ENCODE measurements around the gene MTMR4.
"Not testable (repeated sequence)": the region's sequence is repeated elsewhere in the genome, so short reads cannot be mapped to it uniquely, and the experiment has no call there.

The MTMR4 gene

DNA sequence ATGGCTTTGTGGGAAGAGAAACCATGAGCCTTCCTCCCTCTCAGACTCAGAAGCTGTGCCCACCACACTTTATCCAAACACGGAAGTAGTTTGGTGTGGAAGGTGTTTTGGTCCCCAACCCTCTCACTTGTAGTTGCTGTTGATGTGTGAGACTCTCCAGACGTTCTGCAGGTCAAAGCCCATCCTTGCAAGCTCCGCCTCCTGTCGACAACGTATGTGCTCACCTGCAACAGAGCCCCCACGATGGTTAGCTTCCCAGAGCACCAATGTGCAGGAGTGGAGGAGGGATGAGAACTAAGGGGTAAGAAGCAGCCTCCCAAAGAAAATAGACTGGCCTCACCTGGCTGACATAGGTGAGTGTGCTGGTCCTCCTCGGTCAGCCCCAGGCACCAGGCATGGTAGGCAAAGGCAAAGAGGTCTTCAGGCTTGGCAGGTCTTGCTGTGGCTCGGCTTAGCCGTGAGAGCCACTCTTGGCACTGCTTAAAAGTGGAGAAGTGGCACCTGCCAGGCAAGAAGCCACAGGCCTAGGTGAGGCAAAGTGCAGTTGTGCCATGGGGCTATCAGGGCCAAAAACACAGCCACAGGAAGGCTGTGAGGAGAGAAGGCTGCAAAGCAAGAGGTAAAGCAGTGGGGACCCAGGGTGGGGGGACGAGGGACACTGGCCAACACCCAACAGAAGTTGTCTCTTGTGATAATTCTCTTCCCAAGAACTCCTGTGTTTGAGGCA lies 5.9 kb downstream of the MTMR4 start:
- H3K4me1 ChIP-seq (ENCODE audit: control insufficient read depth, insufficient read depth, low read length) = peaks cover 2% of the 10 kb centered on the region

DNA sequence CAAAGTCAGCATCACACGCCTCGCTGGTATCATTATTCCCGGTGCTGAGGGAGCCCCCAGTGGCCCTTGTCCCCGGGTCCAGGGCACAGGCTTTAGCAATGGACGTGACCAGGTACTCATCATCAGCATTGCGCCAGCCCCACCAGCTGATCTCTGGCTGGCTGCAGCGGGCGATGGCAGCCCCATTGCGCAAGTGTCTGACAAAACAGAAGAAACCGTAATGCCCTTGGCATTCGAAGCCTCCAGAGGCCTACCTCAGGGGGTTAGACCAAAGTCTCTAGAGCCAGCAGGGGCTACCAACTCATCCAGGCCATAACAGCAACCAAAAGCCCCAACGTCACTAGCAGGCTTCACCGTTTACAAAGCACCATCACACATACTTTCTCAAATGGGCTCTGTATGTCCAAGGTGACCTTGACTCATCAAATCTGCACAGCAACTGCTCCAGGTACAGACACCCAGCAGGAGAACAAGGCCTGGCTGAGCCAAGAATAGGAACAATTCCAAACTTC lies 7.3 kb downstream of the MTMR4 start:
- Histone ChIP-seq H3K36me3 (ENCODE audit: insufficient read depth, low read length) (peaks cover 68% of the 10 kb centered on the region), H3K4me1 (ENCODE audit: control insufficient read depth, insufficient read depth, low read length) (no peaks in the 10 kb centered on the region), H3K9me3 (replicated peaks; ENCODE audit: low read length) (no peaks in the 10 kb centered on the region), H3K27me3 (ENCODE audit: control insufficient read depth, insufficient read depth, low read length) (no peaks in the 10 kb centered on the region), H3K4me2 (ENCODE audit: low read length) (no peak overlapping the region), H3K9ac (ENCODE audit: low read depth, low read length) (no peak overlapping the region), H3K4me3 (ENCODE audit: low read length) (no peak overlapping the region)

More for the DNA sequence above, 5.9 kb downstream of the MTMR4 start:
- no peaks in the 10 kb centered on the region for H3K27me3 ChIP-seq (ENCODE audit: control insufficient read depth, insufficient read depth, low read length)
- peaks cover 60% of the 10 kb centered on the region for H3K36me3 ChIP-seq (ENCODE audit: insufficient read depth, low read length)
- no peak overlapping the region for H3K4me3 ChIP-seq (ENCODE audit: low read length)
- no peak overlapping the region for H3K9ac ChIP-seq (ENCODE audit: low read depth, low read length)
- H3K4me2 ChIP-seq (ENCODE audit: low read length) = no peak overlapping the region
- no peaks in the 10 kb centered on the region for H3K9me3 ChIP-seq (replicated peaks; ENCODE audit: low read length)

DNA sequence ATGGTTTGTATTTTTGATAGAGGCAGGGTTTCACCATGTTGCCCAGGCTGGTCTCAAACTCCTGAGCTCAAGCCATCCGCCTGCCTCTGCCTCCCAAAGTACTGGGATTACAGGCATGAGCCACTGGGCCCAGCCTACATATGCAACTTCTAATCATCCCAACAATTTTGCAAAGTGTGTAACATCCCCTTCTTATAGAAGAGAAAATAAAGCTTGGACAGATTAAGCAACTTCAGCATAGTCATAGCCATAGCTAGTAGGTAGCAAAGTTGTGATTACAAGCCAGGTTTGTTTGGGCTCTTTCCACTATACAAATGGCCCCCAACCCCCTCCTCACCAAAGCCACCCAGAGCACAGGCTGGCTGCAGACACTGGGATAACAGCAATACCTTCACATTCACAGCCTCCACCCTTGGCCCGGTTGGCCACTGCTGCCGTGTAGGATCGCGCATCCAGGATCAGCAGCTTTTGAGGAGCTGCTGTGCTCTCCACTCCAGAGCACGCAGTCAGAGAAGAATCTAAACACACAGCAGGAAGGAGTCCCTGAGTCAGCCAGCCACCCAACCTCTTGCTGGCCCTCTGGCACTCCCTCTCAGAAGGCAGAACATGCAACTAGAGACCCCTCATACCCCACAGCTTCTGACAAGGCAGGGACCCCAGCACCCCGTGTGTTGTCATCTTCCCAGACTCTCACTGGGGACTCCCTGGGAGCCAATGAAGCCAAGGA lies 7.9 kb downstream of the MTMR4 start:
- H3K9ac ChIP-seq (ENCODE audit: low read depth, low read length) = no peak overlapping the region
- no peaks in the 10 kb centered on the region for H3K9me3 ChIP-seq (replicated peaks; ENCODE audit: low read length)
- H3K4me3 ChIP-seq (ENCODE audit: low read length) = no peak overlapping the region
- H3K36me3 ChIP-seq (ENCODE audit: insufficient read depth, low read length) = peaks cover 66% of the 10 kb centered on the region
- H3K4me2 ChIP-seq (ENCODE audit: low read length) = no peak overlapping the region
- H3K27me3 ChIP-seq (ENCODE audit: control insufficient read depth, insufficient read depth, low read length) = no peaks in the 10 kb centered on the region
- H3K4me1 ChIP-seq (ENCODE audit: control insufficient read depth, insufficient read depth, low read length) = no peaks in the 10 kb centered on the region

DNA sequence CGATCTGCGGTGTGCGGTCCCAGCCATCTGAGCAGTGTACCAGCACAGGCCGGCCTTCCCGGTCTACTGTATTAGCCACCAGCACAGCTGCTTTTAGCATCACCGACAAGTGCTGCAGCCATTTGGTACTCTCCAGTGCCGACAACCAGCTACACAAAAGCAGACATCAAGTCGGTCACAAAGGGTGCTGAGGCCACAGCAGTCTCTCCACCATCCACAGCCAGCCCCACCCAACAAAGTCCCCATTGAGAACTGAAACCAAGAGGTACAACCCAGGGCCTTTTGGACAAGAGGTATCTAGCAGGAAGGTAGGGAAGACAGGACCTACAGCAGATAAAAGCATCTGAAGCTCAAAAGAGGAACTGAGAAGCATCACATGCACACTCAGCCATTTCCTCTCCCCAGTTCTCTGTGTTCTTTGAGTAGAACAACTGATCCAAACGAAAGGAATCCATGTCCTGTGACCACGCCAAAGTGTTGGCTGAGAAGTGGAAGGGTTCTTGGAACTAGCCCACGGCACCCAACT lies 9.5 kb downstream of the MTMR4 start:
- Histone ChIP-seq H3K36me3 (ENCODE audit: insufficient read depth, low read length) (peaks cover 62% of the 10 kb centered on the region), H3K9me3 (replicated peaks; ENCODE audit: low read length) (no peaks in the 10 kb centered on the region), H3K4me2 (ENCODE audit: low read length) (no peak overlapping the region), H3K4me1 (ENCODE audit: control insufficient read depth, insufficient read depth, low read length) (no peaks in the 10 kb centered on the region), H3K4me3 (ENCODE audit: low read length) (no peak overlapping the region), H3K27me3 (ENCODE audit: control insufficient read depth, insufficient read depth, low read length) (no peaks in the 10 kb centered on the region), H3K9ac (ENCODE audit: low read depth, low read length) (no peak overlapping the region)

DNA sequence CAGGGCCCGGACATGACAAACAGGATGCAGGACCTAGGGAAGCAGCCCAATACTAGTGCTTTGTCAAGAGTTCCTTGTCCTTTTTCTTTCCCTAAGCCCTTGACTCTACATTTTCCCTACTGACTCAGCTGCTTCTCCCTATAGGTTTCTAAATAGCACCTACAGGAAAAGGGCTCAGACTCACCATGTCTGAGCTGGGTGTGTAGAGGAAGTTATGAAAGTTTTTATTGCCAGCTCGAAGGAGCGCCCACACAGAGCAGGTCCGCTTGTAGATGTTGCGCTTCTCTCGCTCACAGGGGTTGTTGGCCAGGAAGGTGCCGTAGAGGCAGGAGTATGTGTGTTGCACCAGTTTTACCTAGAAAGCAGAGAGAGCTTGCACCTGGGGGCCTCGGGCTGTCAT lies 10.6 kb downstream of the MTMR4 start:
- Histone ChIP-seq H3K9ac (ENCODE audit: low read depth, low read length) (no peak overlapping the region), H3K9me3 (replicated peaks; ENCODE audit: low read length) (no peaks in the 10 kb centered on the region), H3K4me3 (ENCODE audit: low read length) (no peak overlapping the region), H3K4me1 (ENCODE audit: control insufficient read depth, insufficient read depth, low read length) (no peaks in the 10 kb centered on the region), H3K36me3 (ENCODE audit: insufficient read depth, low read length) (peaks cover 64% of the 10 kb centered on the region), H3K27me3 (ENCODE audit: control insufficient read depth, insufficient read depth, low read length) (no peaks in the 10 kb centered on the region), H3K4me2 (ENCODE audit: low read length) (no peak overlapping the region)

DNA sequence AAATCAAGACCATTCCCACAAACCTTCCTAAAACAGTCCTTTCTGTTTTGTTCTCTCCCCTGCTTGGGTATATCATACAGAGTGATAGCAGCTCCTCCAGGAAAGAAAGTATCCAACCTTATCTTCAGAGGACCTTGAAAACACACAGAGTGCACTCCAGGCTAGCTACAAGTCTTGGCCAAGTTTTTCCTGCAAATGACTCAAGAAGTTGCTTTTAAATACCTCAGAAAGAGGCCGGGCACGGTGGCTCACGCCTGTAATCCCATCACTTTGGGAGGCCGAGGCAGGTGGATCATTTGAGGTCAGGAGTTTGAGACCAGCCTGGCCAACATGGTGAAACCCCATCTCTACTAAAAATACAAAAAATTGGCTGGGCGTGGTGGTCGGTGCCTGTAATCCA lies 11.3 kb downstream of the MTMR4 start:
- H3K4me1 ChIP-seq (ENCODE audit: control insufficient read depth, insufficient read depth, low read length); H3K9me3 ChIP-seq (replicated peaks; ENCODE audit: low read length); H3K4me2 ChIP-seq (ENCODE audit: low read length); H3K4me3 ChIP-seq (ENCODE audit: low read length); H3K9ac ChIP-seq (ENCODE audit: low read depth, low read length); H3K27me3 ChIP-seq (ENCODE audit: control insufficient read depth, insufficient read depth, low read length): not testable (repeated sequence)
- H3K36me3 ChIP-seq (ENCODE audit: insufficient read depth, low read length) = peaks cover 62% of the 10 kb centered on the region

DNA sequence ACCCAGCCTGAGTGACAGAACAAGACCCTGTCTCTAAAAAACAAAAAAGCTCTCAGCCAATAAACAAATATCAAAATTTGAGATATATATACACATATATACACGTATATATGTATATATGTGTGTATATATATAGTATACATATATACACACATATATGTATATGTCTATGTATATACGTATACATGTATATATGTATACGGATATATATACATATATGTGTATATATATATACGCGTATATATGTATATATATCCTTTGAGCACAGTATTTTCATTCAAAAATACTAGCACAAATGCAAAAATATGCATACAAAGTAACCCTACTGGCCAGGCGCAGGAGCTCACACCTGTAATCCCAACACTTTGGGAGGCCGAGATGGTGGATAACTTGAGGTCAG lies 13.0 kb downstream of the MTMR4 start:
- no peaks in the 10 kb centered on the region for H3K27me3 ChIP-seq (ENCODE audit: control insufficient read depth, insufficient read depth, low read length)
- H3K36me3 ChIP-seq (ENCODE audit: insufficient read depth, low read length) = peaks cover 53% of the 10 kb centered on the region
- no peak overlapping the region for H3K9ac ChIP-seq (ENCODE audit: low read depth, low read length)
- H3K9me3 ChIP-seq (replicated peaks; ENCODE audit: low read length) = no peaks in the 10 kb centered on the region
- no peak overlapping the region for H3K4me2 ChIP-seq (ENCODE audit: low read length)
- H3K4me1 ChIP-seq (ENCODE audit: control insufficient read depth, insufficient read depth, low read length) = no peaks in the 10 kb centered on the region
- no peak overlapping the region for H3K4me3 ChIP-seq (ENCODE audit: low read length)

DNA sequence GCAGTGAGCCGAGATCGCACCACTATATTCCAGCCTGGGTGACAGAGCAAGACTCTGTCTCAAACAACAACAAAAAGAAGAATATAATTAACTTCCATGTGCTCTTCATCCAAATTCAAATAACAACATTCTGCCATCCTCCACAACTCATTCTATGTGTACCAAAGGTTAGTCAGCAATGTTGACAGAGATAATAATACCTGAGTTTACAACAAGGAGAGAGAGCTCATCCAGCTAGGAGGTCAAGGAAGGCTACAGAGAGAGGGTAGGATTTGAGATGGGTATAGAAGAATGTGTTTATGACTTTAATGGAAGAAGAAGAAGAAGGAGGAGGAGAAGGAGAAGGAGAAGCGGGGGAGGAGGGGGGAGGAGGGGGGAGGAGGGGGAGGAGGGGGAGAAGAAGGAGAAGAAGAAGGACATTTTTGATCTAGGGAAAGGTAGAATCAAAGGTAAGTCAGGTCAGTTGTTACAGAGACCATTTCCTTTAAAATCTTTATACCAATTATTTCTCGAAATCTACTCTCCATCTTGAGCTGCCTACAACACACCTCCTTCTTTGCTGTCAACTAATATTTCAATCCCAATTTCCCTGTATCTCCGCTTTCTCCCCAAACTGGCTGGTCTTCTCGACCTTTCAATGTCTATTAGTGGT lies 16.1 kb downstream of the MTMR4 start:
- H3K4me3 ChIP-seq (ENCODE audit: low read length) = no peak overlapping the region
- H3K9me3 ChIP-seq (replicated peaks; ENCODE audit: low read length) = no peaks in the 10 kb centered on the region
- no peak overlapping the region for H3K4me2 ChIP-seq (ENCODE audit: low read length)
- H3K4me1 ChIP-seq (ENCODE audit: control insufficient read depth, insufficient read depth, low read length) = no peaks in the 10 kb centered on the region
- no peak overlapping the region for H3K9ac ChIP-seq (ENCODE audit: low read depth, low read length)
- H3K36me3 ChIP-seq (ENCODE audit: insufficient read depth, low read length) = peaks cover 53% of the 10 kb centered on the region
- H3K27me3 ChIP-seq (ENCODE audit: control insufficient read depth, insufficient read depth, low read length) = no peaks in the 10 kb centered on the region

DNA sequence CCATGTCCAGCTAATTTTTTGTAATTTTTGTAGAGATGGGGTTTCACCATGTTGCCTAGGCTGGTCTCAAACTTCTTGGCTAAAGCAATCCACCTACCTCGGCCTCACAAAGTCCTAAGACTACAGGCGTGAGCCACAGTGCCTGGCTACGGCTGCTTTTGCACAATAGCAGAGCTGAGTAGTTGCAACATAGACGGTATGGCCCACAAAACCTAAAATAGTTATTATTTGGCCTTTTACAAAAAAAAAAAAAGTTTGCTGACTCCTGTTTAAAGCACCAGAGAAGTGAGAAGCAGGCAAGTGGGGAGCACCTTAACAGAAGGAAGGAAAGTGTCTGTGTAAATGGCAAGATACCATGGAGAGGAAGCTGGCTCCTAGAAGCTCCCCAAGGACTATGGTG lies 20.9 kb downstream of the MTMR4 start:
- H3K9ac ChIP-seq (ENCODE audit: low read depth, low read length) = no peak overlapping the region
- H3K36me3 ChIP-seq (ENCODE audit: insufficient read depth, low read length) = peaks cover 65% of the 10 kb centered on the region
- H3K27me3 ChIP-seq (ENCODE audit: control insufficient read depth, insufficient read depth, low read length) = no peaks in the 10 kb centered on the region
- no peaks in the 10 kb centered on the region for H3K9me3 ChIP-seq (replicated peaks; ENCODE audit: low read length)
- no peaks in the 10 kb centered on the region for H3K4me1 ChIP-seq (ENCODE audit: control insufficient read depth, insufficient read depth, low read length)
- H3K4me3 ChIP-seq (ENCODE audit: low read length) = no peak overlapping the region
- H3K4me2 ChIP-seq (ENCODE audit: low read length) = no peak overlapping the region

DNA sequence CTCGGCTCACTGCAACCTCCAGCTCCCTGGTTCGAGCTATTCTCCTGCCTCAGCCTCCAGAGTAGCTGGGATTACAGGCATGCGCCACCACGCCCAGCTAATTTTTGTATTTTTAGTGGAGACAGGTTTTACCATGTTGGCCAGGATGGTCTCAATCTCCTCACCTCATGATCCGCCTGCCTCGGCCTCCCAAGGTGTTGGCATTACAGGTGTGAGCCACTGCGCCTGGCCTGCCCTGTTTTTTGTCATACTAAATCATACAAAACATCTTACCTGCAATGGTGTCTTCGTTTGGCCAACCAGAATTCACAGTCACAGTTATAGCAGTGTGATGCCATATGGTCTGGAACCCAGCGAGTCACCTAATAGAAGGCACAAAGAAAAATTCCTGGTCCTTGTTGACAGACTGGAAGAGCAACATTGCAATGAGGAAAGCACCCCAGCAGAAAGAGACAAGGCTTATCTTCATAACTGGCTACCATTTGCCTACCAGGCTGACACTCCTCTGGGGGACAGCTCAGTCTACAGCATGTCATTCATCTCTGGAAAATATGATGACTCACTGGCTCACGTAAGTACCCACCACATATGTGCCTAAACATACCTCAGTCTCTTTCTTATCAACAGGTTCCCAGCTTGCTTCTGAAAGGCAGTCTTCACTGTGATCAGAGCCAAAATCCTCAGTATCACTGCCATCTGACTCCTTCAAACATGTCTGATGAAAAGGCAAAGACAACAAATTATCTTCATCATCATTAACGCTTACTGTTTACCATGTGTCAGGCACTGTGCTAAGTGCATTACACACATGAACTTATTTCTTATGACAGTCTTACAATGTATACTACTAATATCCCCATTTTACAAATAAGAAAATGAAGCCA lies 22.0 kb downstream of the MTMR4 start:
- Histone ChIP-seq H3K36me3 (ENCODE audit: insufficient read depth, low read length) (peaks cover 59% of the 10 kb centered on the region), H3K9me3 (replicated peaks; ENCODE audit: low read length) (no peaks in the 10 kb centered on the region), H3K4me2 (ENCODE audit: low read length) (no peak overlapping the region), H3K4me3 (ENCODE audit: low read length) (no peak overlapping the region), H3K9ac (ENCODE audit: low read depth, low read length) (no peak overlapping the region), H3K4me1 (ENCODE audit: control insufficient read depth, insufficient read depth, low read length) (no peaks in the 10 kb centered on the region), H3K27me3 (ENCODE audit: control insufficient read depth, insufficient read depth, low read length) (no peaks in the 10 kb centered on the region)

All from skeletal muscle satellite cell (primary cell).